HL-60 (cell line): ENCODE results near the gene NTRK2.

Experiments
- DNase-seq, 2 experiments: peaks; one replicate each; pipeline ENCODE4 v3.0.0-alpha.2; 2010 to 2020; ENCODE audit warnings: low read depth in 1 of 2, low spot score in 1 of 2
- H3K27ac ChIP-seq: fragments of 250-450 bp; sonication (Bioruptor Pico); replicated peaks from 2 replicates; pipeline ENCODE4 v1.5.1; 2020; ENCODE audit warnings: mild to moderate bottlenecking, moderate library complexity
- H3K27me3 ChIP-seq: fragments of 250-450 bp; sonication (Bioruptor Pico); 2 replicates; pipeline ENCODE4 v1.5.1; 2021; ENCODE audit warnings: mild to moderate bottlenecking, moderate library complexity; ENCODE audit not compliant: insufficient read depth, poor library complexity, severe bottlenecking
- H3K4me3 ChIP-seq: replicated peaks from 2 replicates; pipeline ENCODE4 v1.5.1; 2011; ENCODE audit warnings: mild to moderate bottlenecking, control low read depth, low read length; ENCODE audit not compliant: insufficient read depth
- GABPA ChIP-seq: IDR thresholded peaks from 2 replicates; pipeline ENCODE4 v1.6.1; 2012; ENCODE audit warnings: low read depth
- POLR2AphosphoS5 ChIP-seq: IDR thresholded peaks from 2 replicates; pipeline ENCODE4 v1.6.1; 2012; ENCODE audit warnings: low read depth
- REST ChIP-seq: IDR thresholded peaks from 2 replicates; pipeline ENCODE4 v1.6.1; 2012; ENCODE audit warnings: low read depth; ENCODE audit not compliant: insufficient replicate concordance
- SPI1 ChIP-seq: IDR thresholded peaks from 2 replicates; pipeline ENCODE4 v1.6.1; 2012; ENCODE audit warnings: low read depth, mild to moderate bottlenecking, borderline replicate concordance
- TF ChIP-seq, protein P1 (sequence below): IDR thresholded peaks from one replicate; pipeline ENCODE4 v1.5.1; 2011; ENCODE audit warnings: low read length, control low read depth, inconsistent platforms; ENCODE audit not compliant: insufficient read depth

The NTRK2 gene

DNA sequence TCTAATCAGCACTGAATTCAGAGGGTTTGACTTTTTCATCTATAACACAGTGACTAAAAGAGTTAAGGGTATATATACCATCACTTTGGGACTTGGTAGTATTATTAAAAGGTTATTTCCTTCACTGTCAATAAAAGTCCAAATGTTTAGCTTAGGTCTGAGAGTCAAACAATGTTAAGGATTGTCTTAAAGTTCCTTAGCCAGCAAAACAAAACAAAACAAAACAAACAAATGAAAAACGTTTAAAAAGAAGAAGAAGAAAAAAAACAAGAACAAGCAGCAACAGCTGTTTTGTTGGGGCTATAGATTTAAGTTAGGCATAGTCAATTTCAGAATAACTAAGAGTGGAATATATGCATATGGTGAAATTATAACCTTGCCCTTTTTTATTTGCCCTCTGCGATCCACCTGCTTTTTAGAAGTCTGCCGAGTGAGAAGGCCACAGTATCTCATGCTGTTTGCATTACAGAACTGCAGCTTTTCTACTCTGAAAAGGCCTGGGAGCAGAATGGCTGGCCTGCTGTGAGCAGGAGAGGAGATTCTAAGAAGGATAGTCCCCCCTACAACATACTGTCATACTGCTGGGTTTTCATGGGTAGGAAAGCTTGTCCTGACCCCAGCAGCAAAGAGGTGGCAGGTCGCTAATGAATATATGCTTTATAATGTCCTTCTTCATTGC lies 141.7 kb downstream of the NTRK2 start:
- Histone ChIP-seq H3K27ac (no peak overlapping the region), H3K27me3 (peaks cover 3% of the 10 kb centered on the region), H3K4me3 (no peak overlapping the region)
- TF ChIP-seq GABPA: no peak
- TF ChIP-seq, protein P1, sequence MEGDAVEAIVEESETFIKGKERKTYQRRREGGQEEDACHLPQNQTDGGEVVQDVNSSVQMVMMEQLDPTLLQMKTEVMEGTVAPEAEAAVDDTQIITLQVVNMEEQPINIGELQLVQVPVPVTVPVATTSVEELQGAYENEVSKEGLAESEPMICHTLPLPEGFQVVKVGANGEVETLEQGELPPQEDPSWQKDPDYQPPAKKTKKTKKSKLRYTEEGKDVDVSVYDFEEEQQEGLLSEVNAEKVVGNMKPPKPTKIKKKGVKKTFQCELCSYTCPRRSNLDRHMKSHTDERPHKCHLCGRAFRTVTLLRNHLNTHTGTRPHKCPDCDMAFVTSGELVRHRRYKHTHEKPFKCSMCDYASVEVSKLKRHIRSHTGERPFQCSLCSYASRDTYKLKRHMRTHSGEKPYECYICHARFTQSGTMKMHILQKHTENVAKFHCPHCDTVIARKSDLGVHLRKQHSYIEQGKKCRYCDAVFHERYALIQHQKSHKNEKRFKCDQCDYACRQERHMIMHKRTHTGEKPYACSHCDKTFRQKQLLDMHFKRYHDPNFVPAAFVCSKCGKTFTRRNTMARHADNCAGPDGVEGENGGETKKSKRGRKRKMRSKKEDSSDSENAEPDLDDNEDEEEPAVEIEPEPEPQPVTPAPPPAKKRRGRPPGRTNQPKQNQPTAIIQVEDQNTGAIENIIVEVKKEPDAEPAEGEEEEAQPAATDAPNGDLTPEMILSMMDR: no peak
- TF ChIP-seq POLR2AphosphoS5: no peak
- no peak for TF ChIP-seq REST
- TF ChIP-seq SPI1: no peak
- no peak for DNase-seq

GRCh38 chr9:84811751-84812074 lies 142.2 kb downstream of the NTRK2 start:
- H3K27me3 ChIP-seq: peaks cover 3% of the 10 kb centered on the region
- no peak for DNase-seq
- no peak overlapping the region for H3K27ac ChIP-seq

DNA sequence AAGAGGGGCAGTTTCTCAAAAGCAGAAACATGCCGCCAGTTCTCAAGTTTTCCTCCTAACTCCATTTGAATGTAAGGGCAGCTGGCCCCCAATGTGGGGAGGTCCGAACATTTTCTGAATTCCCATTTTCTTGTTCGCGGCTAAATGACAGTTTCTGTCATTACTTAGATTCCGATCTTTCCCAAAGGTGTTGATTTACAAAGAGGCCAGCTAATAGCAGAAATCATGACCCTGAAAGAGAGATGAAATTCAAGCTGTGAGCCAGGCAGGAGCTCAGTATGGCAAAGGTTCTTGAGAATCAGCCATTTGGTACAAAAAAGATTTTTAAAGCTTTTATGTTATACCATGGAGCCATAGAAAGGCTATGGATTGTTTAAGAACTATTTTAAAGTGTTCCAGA lies 142.8 kb downstream of the NTRK2 start:
- Histone ChIP-seq H3K4me3 (no peak overlapping the region), H3K27ac (no peak overlapping the region), H3K27me3 (peaks cover 3% of the 10 kb centered on the region)
- DNase-seq: no peak
- no peak for TF ChIP-seq SPI1
- TF ChIP-seq REST: no peak
- no peak for TF ChIP-seq POLR2AphosphoS5
- TF ChIP-seq, protein P1: no peak
- TF ChIP-seq GABPA: no peak

More at GRCh38 chr9:84811751-84812074, 142.2 kb downstream of the NTRK2 start:
- H3K4me3 ChIP-seq: no peak overlapping the region
- TF ChIP-seq POLR2AphosphoS5: no peak
- TF ChIP-seq GABPA: no peak
- TF ChIP-seq SPI1: no peak
- TF ChIP-seq, protein P1: no peak
- TF ChIP-seq REST: no peak
